Inflammatory macrophage treated with lipopolysaccharide for 1 hour (primary cell): ENCODE data around the gene NPTX1.

Experiments
- DNase-seq, 2 donors: peaks; one replicate each; pipeline ENCODE4 v3.0.0-alpha.2; 2020 to 2022

Gene NPTX1

GRCh38 chr17:80477647-80478478 lies 1.5 kb upstream of the NPTX1 start:
- DNase-seq, result no peak

- DNase-seq, result no peak
Measured at GRCh38 chr17:80476877-80477646, 655 bp upstream of the NPTX1 start.

- DNase-seq, result no peak
Measured at GRCh38 chr17:80474961-80475909, 1.2 kb downstream of the NPTX1 start.

GRCh38 chr17:80474231-80474960 lies 2.0 kb downstream of the NPTX1 start:
- DNase-seq, result no peak

- no peak for DNase-seq
Measured at GRCh38 chr17:80473701-80474100, 2.7 kb downstream of the NPTX1 start.

- DNase-seq, result no peak
Measured at GRCh38 chr17:80472996-80473395, 3.4 kb downstream of the NPTX1 start.

GRCh38 chr17:80471922-80472321 lies 4.5 kb downstream of the NPTX1 start:
- no peak for DNase-seq

- DNase-seq, result no peak
Measured at GRCh38 chr17:80470603-80471002, 5.8 kb downstream of the NPTX1 start.

GRCh38 chr17:80469667-80470066 lies 6.7 kb downstream of the NPTX1 start:
- DNase-seq, result no peak

- no peak for DNase-seq
Measured at GRCh38 chr17:80468781-80469493, 7.5 kb downstream of the NPTX1 start.

GRCh38 chr17:80468242-80468641 lies 8.2 kb downstream of the NPTX1 start:
- DNase-seq, result no peak

GRCh38 chr17:80466188-80466705 lies 10.2 kb downstream of the NPTX1 start:
- no peak for DNase-seq

GRCh38 chr17:80465327-80465974 lies 11.0 kb downstream of the NPTX1 start:
- DNase-seq, result no peak

- DNase-seq, result no peak
Measured at GRCh38 chr17:80464486-80464885, 11.9 kb downstream of the NPTX1 start.

GRCh38 chr17:80463784-80464400 lies 12.5 kb downstream of the NPTX1 start:
- no peak for DNase-seq

GRCh38 chr17:80461528-80462160 lies 14.8 kb downstream of the NPTX1 start:
- no peak for DNase-seq

GRCh38 chr17:80460429-80460834 lies 16.0 kb downstream of the NPTX1 start:
- DNase-seq, result no peak

- no peak for DNase-seq
Measured at GRCh38 chr17:80459234-80459633, 17.2 kb downstream of the NPTX1 start.

- DNase-seq, result no peak
Measured at GRCh38 chr17:80458016-80458415, 18.4 kb downstream of the NPTX1 start.
